ENCODE data around the gene MRPS24.

- no peak for TF ChIP-seq FOXK2 (IDR thresholded peaks at IDR 0.05)
- TF ChIP-seq FOXM1 (IDR thresholded peaks at IDR 0.05; ENCODE audit: borderline replicate concordance) = no peak
- TF ChIP-seq, protein P1, sequence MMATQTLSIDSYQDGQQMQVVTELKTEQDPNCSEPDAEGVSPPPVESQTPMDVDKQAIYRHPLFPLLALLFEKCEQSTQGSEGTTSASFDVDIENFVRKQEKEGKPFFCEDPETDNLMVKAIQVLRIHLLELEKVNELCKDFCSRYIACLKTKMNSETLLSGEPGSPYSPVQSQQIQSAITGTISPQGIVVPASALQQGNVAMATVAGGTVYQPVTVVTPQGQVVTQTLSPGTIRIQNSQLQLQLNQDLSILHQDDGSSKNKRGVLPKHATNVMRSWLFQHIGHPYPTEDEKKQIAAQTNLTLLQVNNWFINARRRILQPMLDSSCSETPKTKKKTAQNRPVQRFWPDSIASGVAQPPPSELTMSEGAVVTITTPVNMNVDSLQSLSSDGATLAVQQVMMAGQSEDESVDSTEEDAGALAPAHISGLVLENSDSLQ (IDR thresholded peaks at IDR 0.05) = no peak
- no peak for TF ChIP-seq BHLHE40 (IDR thresholded peaks at IDR 0.05; ENCODE audit: borderline replicate concordance)
- TF ChIP-seq CTBP1 (IDR thresholded peaks at IDR 0.05; ENCODE audit: borderline replicate concordance) = no peak
- TF ChIP-seq NFRKB (IDR thresholded peaks at IDR 0.05) = no peak
Measured at GRCh38 chr7:43868681-43869005, 674 bp downstream of the MRPS24 start.
